ENCODE measurements around the gene SLC47A2.

The SLC47A2 gene

GRCh38 chr17:19642373-19642893 lies 74.0 kb downstream of the SLC47A2 start:
- no peak for DNase-seq

GRCh38 chr17:19641687-19642372 lies 74.6 kb downstream of the SLC47A2 start:
- no peak for DNase-seq

GRCh38 chr17:19631905-19632304 lies 84.5 kb downstream of the SLC47A2 start:
- DNase-seq: no peak

GRCh38 chr17:19630661-19631060 lies 85.7 kb downstream of the SLC47A2 start:
- no peak for DNase-seq

- no peak for DNase-seq
Measured at GRCh38 chr17:19630035-19630434, 86.3 kb downstream of the SLC47A2 start.

GRCh38 chr17:19629449-19629848 lies 86.9 kb downstream of the SLC47A2 start:
- DNase-seq: no peak

Data from activated CD4-positive, alpha-beta T cell treated with anti-CD3 and anti-CD28 coated beads, Interleukin-2, amount 50 U/mL, for 16 hours (primary cell).